HepG2 (cell line): ENCODE measurements around the gene DPEP3. TPM values are rescaled to one million over a fixed set of nuclear protein-coding genes. Genes with fewer than 3 reads are reported as not detected.
A peak's percentile ranks its signal among the peaks of the same experiment; 100 is the strongest.

Source experiments
- ARID2 ChIP-seq: sonication (generic); formaldehyde crosslinking; IDR thresholded peaks from 2 replicates; pipeline ENCODE4 v1.8.1; 2022; ENCODE audit warnings: mild to moderate bottlenecking, missing genetic modification reagents, borderline replicate concordance
- ARID4A ChIP-seq: sonication (generic); formaldehyde crosslinking; IDR thresholded peaks from 2 replicates; pipeline ENCODE4 v1.5.0; 2020; ENCODE audit warnings: mild to moderate bottlenecking, missing genetic modification reagents, borderline replicate concordance
- CREB1 ChIP-seq, 2 experiments: fragments of 450-650 bp in 1 of 2; IDR thresholded peaks; 2 replicates each; pipeline ENCODE4 v1.6.1; 2016 to 2017; ENCODE audit warnings: control low read depth in 1 of 2, mild to moderate bottlenecking in 1 of 2, missing compliant biosample characterization in 1 of 2, missing genetic modification characterization in 1 of 2
- DDIT3 ChIP-seq: sonication (generic); formaldehyde crosslinking; IDR thresholded peaks from 2 replicates; pipeline ENCODE4 v1.4.0; 2020; ENCODE audit warnings: mild to moderate bottlenecking, missing genetic modification reagents
- FOXJ3 ChIP-seq: sonication (generic); formaldehyde crosslinking; IDR thresholded peaks from 2 replicates; pipeline ENCODE4 v1.4.0; 2020; ENCODE audit warnings: missing genetic modification reagents, mild to moderate bottlenecking, borderline replicate concordance
- GLI4 ChIP-seq: sonication (generic); formaldehyde crosslinking; IDR thresholded peaks from 2 replicates; pipeline ENCODE4 v1.5.1; 2020; ENCODE audit warnings: missing genetic modification reagents, mild to moderate bottlenecking, moderate library complexity, borderline replicate concordance
- NR3C1 ChIP-seq: sonication (generic); formaldehyde crosslinking; IDR thresholded peaks from 2 replicates; pipeline ENCODE4 v1.4.0; 2020; ENCODE audit warnings: missing genetic modification reagents
- NRL ChIP-seq: sonication (generic); formaldehyde crosslinking; IDR thresholded peaks from 2 replicates; pipeline ENCODE4 v1.5.0; 2020; ENCODE audit warnings: missing genetic modification reagents, mild to moderate bottlenecking, moderate library complexity, borderline replicate concordance
- PCBP1 ChIP-seq: fragments of 200-400 bp; formaldehyde crosslinking; IDR thresholded peaks from 2 replicates; pipeline ENCODE4 v1.6.1; 2017; ENCODE audit warnings: mild to moderate bottlenecking, low read depth, low read length, borderline replicate concordance
- PREB ChIP-seq: sonication (generic); formaldehyde crosslinking; IDR thresholded peaks from 2 replicates; pipeline ENCODE4 v1.4.0; 2020; ENCODE audit warnings: missing genetic modification reagents
- SNAPC2 ChIP-seq: sonication (generic); formaldehyde crosslinking; IDR thresholded peaks from 2 replicates; pipeline ENCODE4 v1.8.1; 2022; ENCODE audit warnings: mild to moderate bottlenecking, missing genetic modification reagents
- TCF7 ChIP-seq: sonication (generic); IDR thresholded peaks from 2 replicates; pipeline ENCODE4 v1.6.1; 2016; ENCODE audit warnings: antibody characterized with exemption, low read depth
- ZIK1 ChIP-seq: sonication (generic); formaldehyde crosslinking; IDR thresholded peaks from 2 replicates; pipeline ENCODE4 v1.5.0; 2020; ENCODE audit warnings: mild to moderate bottlenecking, low read depth, missing genetic modification reagents, borderline replicate concordance
- ZNF10 ChIP-seq: sonication (generic); formaldehyde crosslinking; IDR thresholded peaks from 2 replicates; pipeline ENCODE4 v1.4.0; 2020; ENCODE audit warnings: mild to moderate bottlenecking, low read depth, missing genetic modification reagents, borderline replicate concordance
- ZNF253 ChIP-seq: sonication (generic); formaldehyde crosslinking; IDR thresholded peaks from 2 replicates; pipeline ENCODE4 v1.8.0; 2022; ENCODE audit warnings: mild to moderate bottlenecking, missing genetic modification reagents, borderline replicate concordance
- ZNF496 ChIP-seq: sonication (generic); formaldehyde crosslinking; IDR thresholded peaks from 2 replicates; pipeline ENCODE4 v1.8.1; 2023; ENCODE audit warnings: mild to moderate bottlenecking, moderate library complexity, missing genetic modification reagents; ENCODE audit not compliant: insufficient replicate concordance
- ZNF607 ChIP-seq: sonication (generic); formaldehyde crosslinking; IDR thresholded peaks from 2 replicates; pipeline ENCODE4 v1.5.1; 2020; ENCODE audit warnings: missing genetic modification reagents, mild to moderate bottlenecking, borderline replicate concordance
- ZNF674 ChIP-seq: sonication (generic); formaldehyde crosslinking; IDR thresholded peaks from 2 replicates; pipeline ENCODE4 v1.5.0; 2020; ENCODE audit warnings: low read depth, mild to moderate bottlenecking, missing genetic modification reagents
- ZNF800 ChIP-seq: sonication (generic); formaldehyde crosslinking; IDR thresholded peaks from 2 replicates; pipeline ENCODE4 v1.4.0; 2020; ENCODE audit warnings: missing genetic modification reagents
- polyA plus RNA-seq, 8 experiments: library from polyadenylated mRNA; depleted of rRNA in 3 of 8; stranded (reverse) in 7 of 8; unstranded in 1 of 8; fragments of >200 nt; fragmentation: Illumina TruSeq in 4 of 8; extraction: Trizol in 4 of 8; gene quantifications; 2 replicates each; pipeline versions ENCODE4 v1.2.1 to v1.2.3, GENCODE V29; 2011 to 2016; ENCODE audit warnings: low read depth in 4 of 8, missing spikeins in 1 of 8, mixed read lengths in 1 of 8; ENCODE audit not compliant: insufficient read depth in 1 of 8
- total RNA-seq, 5 experiments: library from RNA; depleted of rRNA; stranded (reverse); fragments of >200 nt; fragmentation: Illumina TruSeq; extraction: Trizol; gene quantifications; 2 replicates each; pipeline ENCODE4 v1.2.3, GENCODE V29; 2016; ENCODE audit warnings: low read depth in 1 of 5

DPEP3 gene
- total and polyA plus RNA-seq, 2 of the 13 experiments (the other 11 are each of a cell fraction or from before 2014, with no cell fraction given), result not detected

GRCh38 chr16:67936124-67936879, 44.0 kb downstream of the DPEP3 start, which contains the start of gene PSMB10 (continued):
- TF ChIP-seq PREB, result no peak
- TF ChIP-seq CREB1 (IDR thresholded peaks at IDR 0.05), result no peak
- no peak for TF ChIP-seq CREB1 (CRISPR knock-in tag; IDR thresholded peaks at IDR 0.05)
- TF ChIP-seq ZNF800 (CRISPR knock-in tag), result 0 out of 2 replicates have a peak, but pooled peaks have one; percentile 16
- TF ChIP-seq FOXJ3 (CRISPR knock-in tag), result no peak
- TF ChIP-seq ARID2, result 0 out of 2 replicates have a peak, but pooled peaks have one; percentile 80
- no peak for TF ChIP-seq PCBP1
- no peak for TF ChIP-seq ZNF496 (CRISPR knock-in tag)
- TF ChIP-seq ZIK1, result no peak
- TF ChIP-seq NRL, result peak; percentile 94
- TF ChIP-seq ZNF607 (CRISPR knock-in tag), result no peak
- no peak for TF ChIP-seq ARID4A
- no peak for TF ChIP-seq ZNF10 (CRISPR knock-in tag)
- no peak for TF ChIP-seq GLI4
- no peak for TF ChIP-seq DDIT3 (CRISPR knock-in tag)
- TF ChIP-seq SNAPC2 (CRISPR knock-in tag), result no peak
- peak; percentile 43; the same call in 1 of the 2 replicates for TF ChIP-seq ZNF253 (CRISPR knock-in tag)
- no peak for TF ChIP-seq ZNF674 (CRISPR knock-in tag)
- TF ChIP-seq TCF7, result no peak
- no peak for TF ChIP-seq NR3C1 (CRISPR knock-in tag)
